HCT116 (cell line): ENCODE data around the gene DPP10. TPM values are rescaled to one million over a fixed set of nuclear protein-coding genes. Genes with fewer than 3 reads are reported as not detected.

Experiments
- ATAC-seq: fragments of 200-7000 bp; cut with Tn5 transposase; 2 replicates; pipeline ENCODE4 v1.9.1; 2020; ENCODE audit warnings: mild to moderate bottlenecking, moderate library complexity
- BruUV-seq: library from RNA; stranded (reverse); fragments of 400-500 nt; replicated peaks from 2 replicates; lab custom pipeline; 2021; lab: Mats Ljungman, UMichigan
- CTCF ChIA-PET: fragments of 300-600 bp; sonication (Branson Sonifier 250); formaldehyde crosslinking; loops from one replicate; lab custom pipeline; 2021; ENCODE audit warnings: antibody characterized with exemption; lab: Charles Lee
- POLR2A ChIA-PET: fragments of 300-600, 350-600 bp; sonication (Branson Sonifier 250); formaldehyde crosslinking; loops from one replicate; lab custom pipeline; 2021; ENCODE audit warnings: antibody characterized with exemption; lab: Charles Lee
- RAD21 ChIA-PET, 2 experiments: fragments of 300-600 bp; sonication (Branson Sonifier 250); formaldehyde crosslinking; loops; one replicate each; lab custom pipeline; 2023; ENCODE audit warnings: low total read pairs in 2 of 2; ENCODE audit not compliant: uncharacterized antibody in 2 of 2, unreplicated experiment in 2 of 2, low non-redundant PET in 1 of 2; lab: Charles Lee
- DNase-seq: peaks from one replicate; pipeline ENCODE4 v3.0.0-alpha.2; 2010; ENCODE audit warnings: low read depth, low spot score
- H2AFZ ChIP-seq: fragments of 200-600 bp; shearing (Covaris generic), sonication (generic); 2 replicates; pipeline ENCODE4 v1.6.1; 2017; ENCODE audit warnings: low read depth, mixed run types, mixed read lengths, antibody characterized with exemption, low read length; ENCODE audit not compliant: poor library complexity, severe bottlenecking
- H3K27ac ChIP-seq: 2 replicates; pipeline ENCODE4 v1.5.1; 2012; ENCODE audit warnings: low read depth, low read length
- H3K27me3 ChIP-seq: fragments of 200-600 bp; sonication (generic); 2 replicates; pipeline ENCODE4 v1.6.1; 2016; ENCODE audit warnings: mixed run types, low read length, mixed read lengths; ENCODE audit not compliant: insufficient read depth
- H3K36me3 ChIP-seq, 2 experiments: fragments of 200-500 bp in 1 of 2; fragments of 200-600 bp in 1 of 2; sonication (Bioruptor generic) in 1 of 2; sonication (generic) in 1 of 2; 2 replicates each; pipeline versions ENCODE4 v1.5.1 to v1.6.1; 2014 to 2016; ENCODE audit warnings: low read length in 2 of 2, inconsistent platforms in 1 of 2, mixed read lengths in 1 of 2, mixed run types in 1 of 2; ENCODE audit not compliant: insufficient read depth in 2 of 2, control insufficient read depth in 1 of 2
- H3K4me1 ChIP-seq, 2 experiments: fragments of 200-600 bp in 1 of 2; sonication (generic) in 1 of 2; 2 replicates each; pipeline versions ENCODE4 v1.5.1 to v1.6.1; 2012 to 2017; ENCODE audit warnings: low read length in 2 of 2, inconsistent platforms in 1 of 2, mild to moderate bottlenecking in 1 of 2, mixed read lengths in 1 of 2, mixed run types in 1 of 2, moderate library complexity in 1 of 2; ENCODE audit not compliant: insufficient read depth in 2 of 2, control insufficient read depth in 1 of 2
- H3K4me2 ChIP-seq: fragments of 200-600 bp; sonication (generic); 2 replicates; pipeline ENCODE4 v1.6.1; 2017; ENCODE audit warnings: mixed run types, low read length, mixed read lengths
- H3K4me3 ChIP-seq, 2 experiments: fragments of 200-600 bp in 1 of 2; sonication (generic) in 1 of 2; replicated peaks in 1 of 2; 2 replicates each; pipeline ENCODE4 v1.5.1; 2011 to 2016; ENCODE audit warnings: low read length in 2 of 2, control low read depth in 1 of 2, low read depth in 1 of 2, mild to moderate bottlenecking in 1 of 2, mixed read lengths in 1 of 2, mixed run types in 1 of 2
- H3K79me2 ChIP-seq: fragments of 200-600 bp; sonication (generic); 2 replicates; pipeline ENCODE4 v1.6.1; 2017; ENCODE audit warnings: mild to moderate bottlenecking, mixed run types, low read length, moderate library complexity, mixed read lengths; ENCODE audit not compliant: insufficient read depth
- H3K9ac ChIP-seq: fragments of 200-600 bp; sonication (generic); 2 replicates; pipeline ENCODE4 v1.6.1; 2016; ENCODE audit warnings: low read length, mixed read lengths
- H3K9me2 ChIP-seq: fragments of 200-600 bp; sonication (generic), shearing (Covaris generic); 2 replicates; pipeline ENCODE4 v1.6.1; 2017; ENCODE audit warnings: mixed run types, mild to moderate bottlenecking, moderate library complexity; ENCODE audit not compliant: insufficient read depth
- H3K9me3 ChIP-seq, 2 experiments: fragments of 200-500 bp in 1 of 2; fragments of 200-600 bp in 1 of 2; sonication (Bioruptor generic) in 1 of 2; sonication (generic) in 1 of 2; 2 replicates each; pipeline ENCODE4 v1.6.1; 2014 to 2017; ENCODE audit warnings: low read length in 2 of 2, mixed read lengths in 2 of 2, inconsistent platforms in 1 of 2, low read depth in 1 of 2, mild to moderate bottlenecking in 1 of 2, mixed run types in 1 of 2, moderate library complexity in 1 of 2; ENCODE audit not compliant: control insufficient read depth in 1 of 2, insufficient read depth in 1 of 2
- H4K20me1 ChIP-seq: fragments of 200-600 bp; sonication (generic), shearing (Covaris generic); 2 replicates; pipeline ENCODE4 v1.6.1; 2017; ENCODE audit warnings: mixed run types, mild to moderate bottlenecking, moderate library complexity; ENCODE audit not compliant: insufficient read depth
- CBX3 ChIP-seq: IDR thresholded peaks from 2 replicates; pipeline ENCODE4 v1.6.1; 2012; ENCODE audit warnings: low read depth
- CEBPB ChIP-seq: IDR thresholded peaks from 2 replicates; pipeline ENCODE4 v1.6.1; 2012; ENCODE audit warnings: low read depth
- ELF1 ChIP-seq: IDR thresholded peaks from 2 replicates; pipeline ENCODE4 v1.6.1; 2012; ENCODE audit warnings: low read depth, borderline replicate concordance
- EZH2phosphoT487 ChIP-seq: fragments of 200-600 bp; IDR thresholded peaks from 2 replicates; pipeline ENCODE4 v1.6.1; 2018; ENCODE audit warnings: antibody characterized with exemption, borderline replicate concordance
- JUND ChIP-seq: IDR thresholded peaks from 2 replicates; pipeline ENCODE4 v1.6.1; 2012
- POLR2A ChIP-seq: IDR thresholded peaks from 2 replicates; pipeline ENCODE4 v1.7.0; 2011; ENCODE audit warnings: borderline replicate concordance; ENCODE audit not compliant: insufficient read depth, insufficient read length; ENCODE audit errors: extremely low read depth
- POLR2AphosphoS5 ChIP-seq: IDR thresholded peaks from 2 replicates; pipeline ENCODE4 v1.6.1; 2011; ENCODE audit warnings: mild to moderate bottlenecking, low read depth, low read length, moderate library complexity
- RAD21 ChIP-seq: IDR thresholded peaks from 2 replicates; pipeline ENCODE4 v1.6.1; 2012; ENCODE audit warnings: low read depth, mild to moderate bottlenecking
- SP1 ChIP-seq: IDR thresholded peaks from 2 replicates; pipeline ENCODE4 v1.6.1; 2012; ENCODE audit warnings: low read depth
- TCF7L2 ChIP-seq: IDR thresholded peaks from 2 replicates; pipeline ENCODE4 v1.7.0; 2011; ENCODE audit warnings: borderline replicate concordance, inconsistent platforms; ENCODE audit not compliant: insufficient read depth, insufficient read length; ENCODE audit errors: extremely low read depth
- ZFX ChIP-seq: fragments of 450-650 bp; IDR thresholded peaks from 2 replicates; pipeline ENCODE4 v1.6.1; 2017
- intact Hi-C: fragments of 100-400 bp; cut with micrococcal nuclease; formaldehyde crosslinking; loops from 2 replicates; pipeline ENCODE4 v1.10.0; 2022
- total RNA-seq: library from RNA; stranded (reverse); gene quantifications from one replicate; pipeline ENCODE4 v1.2.1, GENCODE V29; 2021; ENCODE audit not compliant: unreplicated experiment
- TF ChIP-seq, protein P1 (sequence below): IDR thresholded peaks from 2 replicates; pipeline ENCODE4 v1.6.1; 2012
- TF ChIP-seq, protein P2 (sequence below): IDR thresholded peaks from 2 replicates; pipeline ENCODE4 v1.6.1; 2011; ENCODE audit warnings: mild to moderate bottlenecking, low read length, moderate library complexity; ENCODE audit not compliant: insufficient replicate concordance; ENCODE audit errors: extremely low read depth

The DPP10 gene
- total RNA-seq, 1 experiment from 2014 or later, result not detected

DNA sequence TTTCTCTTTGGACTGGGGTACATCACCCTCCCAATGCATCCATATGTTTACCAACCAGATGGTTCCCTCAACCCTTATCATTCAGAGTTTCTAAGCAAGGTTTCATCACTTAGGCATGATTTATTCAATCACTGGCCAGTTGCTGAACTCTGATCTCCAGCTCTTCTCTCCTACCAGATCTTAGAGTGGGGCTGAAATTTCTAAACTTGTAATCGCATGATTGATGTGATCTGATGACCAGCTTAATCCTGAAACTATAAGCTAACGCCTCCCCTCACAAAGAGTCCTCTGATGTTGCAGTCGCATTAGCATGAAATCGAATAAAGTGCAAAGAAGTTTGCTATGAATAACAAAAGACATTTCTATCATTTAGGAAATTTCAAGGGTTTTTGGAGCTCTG lies 1082.0 kb downstream of the DPP10 start:
- no peak overlapping the region for H2AFZ ChIP-seq
- H3K79me2 ChIP-seq, result no peaks in the 10 kb centered on the region
- no peaks in the 10 kb centered on the region for H3K27me3 ChIP-seq
- TF ChIP-seq EZH2phosphoT487, result no peak
- TF ChIP-seq POLR2A, result no peak
- TF ChIP-seq CEBPB, result no peak
- TF ChIP-seq ZFX, result no peak
- no peak for TF ChIP-seq ELF1
- no peak for TF ChIP-seq JUND
- TF ChIP-seq, protein P1, sequence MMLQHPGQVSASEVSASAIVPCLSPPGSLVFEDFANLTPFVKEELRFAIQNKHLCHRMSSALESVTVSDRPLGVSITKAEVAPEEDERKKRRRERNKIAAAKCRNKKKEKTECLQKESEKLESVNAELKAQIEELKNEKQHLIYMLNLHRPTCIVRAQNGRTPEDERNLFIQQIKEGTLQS, result no peak
- TF ChIP-seq RAD21, result no peak
- TF ChIP-seq SP1, result no peak
- TF ChIP-seq POLR2AphosphoS5, result no peak
- TF ChIP-seq, protein P2, sequence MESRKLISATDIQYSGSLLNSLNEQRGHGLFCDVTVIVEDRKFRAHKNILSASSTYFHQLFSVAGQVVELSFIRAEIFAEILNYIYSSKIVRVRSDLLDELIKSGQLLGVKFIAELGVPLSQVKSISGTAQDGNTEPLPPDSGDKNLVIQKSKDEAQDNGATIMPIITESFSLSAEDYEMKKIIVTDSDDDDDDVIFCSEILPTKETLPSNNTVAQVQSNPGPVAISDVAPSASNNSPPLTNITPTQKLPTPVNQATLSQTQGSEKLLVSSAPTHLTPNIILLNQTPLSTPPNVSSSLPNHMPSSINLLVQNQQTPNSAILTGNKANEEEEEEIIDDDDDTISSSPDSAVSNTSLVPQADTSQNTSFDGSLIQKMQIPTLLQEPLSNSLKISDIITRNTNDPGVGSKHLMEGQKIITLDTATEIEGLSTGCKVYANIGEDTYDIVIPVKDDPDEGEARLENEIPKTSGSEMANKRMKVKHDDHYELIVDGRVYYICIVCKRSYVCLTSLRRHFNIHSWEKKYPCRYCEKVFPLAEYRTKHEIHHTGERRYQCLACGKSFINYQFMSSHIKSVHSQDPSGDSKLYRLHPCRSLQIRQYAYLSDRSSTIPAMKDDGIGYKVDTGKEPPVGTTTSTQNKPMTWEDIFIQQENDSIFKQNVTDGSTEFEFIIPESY, result no peak
- TF ChIP-seq CBX3, result no peak
- no peak for TF ChIP-seq TCF7L2
- H3K9me3 ChIP-seq, result peaks cover 7 to 12% of the 10 kb centered on the region in 2 experiments; a peak in 2 of 4 replicates
- CTCF ChIA-PET, result no interaction called here
- no peak overlapping the region for H3K4me2 ChIP-seq
- RAD21 ChIA-PET, result no interaction called here
- no peak overlapping the region for H3K4me3 ChIP-seq
- no peaks in the 10 kb centered on the region for H4K20me1 ChIP-seq
- H3K4me1 ChIP-seq, result no peaks in the 10 kb centered on the region
- intact Hi-C loops, result no loop called here
- DNase-seq, result no peak
- no peak for ATAC-seq
- no peaks in the 10 kb centered on the region for H3K9me2 ChIP-seq
- POLR2A ChIA-PET, result interaction anchor here (0.6 kb wide), 1 partner anchor 68 kb away, joined by 4 read pairs; no protein-coding TSS in a partner anchor
- no peak overlapping the region for H3K27ac ChIP-seq
- no peak overlapping the region for H3K9ac ChIP-seq
- no TSS peak for BruUV-seq
- no peaks in the 10 kb centered on the region for H3K36me3 ChIP-seq
